HG02943 (cell line): Measurements from ENCODE around the gene PSMA4.
"Not testable (repeated sequence)": the region's sequence is repeated elsewhere in the genome, so short reads cannot be mapped to it uniquely, and the experiment has no call there.

Experiments
- ATAC-seq: cut with Tn5 transposase; IDR thresholded peaks from one replicate; pipeline ENCODE4 v1.9.1; 2021; ENCODE audit warnings: mild to moderate bottlenecking, low read depth, moderate library complexity; ENCODE audit not compliant: unreplicated experiment

Gene PSMA4

DNA sequence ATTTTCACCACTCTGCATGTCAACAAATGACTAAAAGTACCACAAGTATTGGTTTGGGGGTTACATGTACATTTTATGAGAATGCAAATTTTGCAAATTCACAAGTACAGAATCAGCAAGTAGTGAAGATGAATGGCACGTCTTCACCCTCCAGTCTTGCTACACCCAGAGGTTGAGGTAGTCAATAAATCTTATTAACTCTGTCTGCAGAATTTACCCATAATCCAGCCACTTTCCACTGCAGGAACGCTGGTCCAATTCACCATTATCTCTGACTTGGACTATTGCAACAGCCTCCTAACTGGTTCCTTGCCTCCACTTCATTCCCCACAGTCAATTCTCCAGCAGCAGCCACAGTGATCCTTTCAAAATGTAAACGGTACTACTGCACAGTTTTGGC lies 10.6 kb downstream of the PSMA4 start:
- no peak for ATAC-seq

- ATAC-seq = no peak
These were observed 11.7 kb downstream of the PSMA4 start for GRCh38 chr15:78551902-78552301.

GRCh38 chr15:78552597-78552996 lies 12.4 kb downstream of the PSMA4 start:
- ATAC-seq = no peak

- not testable (repeated sequence) for ATAC-seq
These were observed 20.0 kb downstream of the PSMA4 start for GRCh38 chr15:78560201-78560600.

- ATAC-seq = no peak
These were observed 21.2 kb downstream of the PSMA4 start for GRCh38 chr15:78561490-78561889.

DNA sequence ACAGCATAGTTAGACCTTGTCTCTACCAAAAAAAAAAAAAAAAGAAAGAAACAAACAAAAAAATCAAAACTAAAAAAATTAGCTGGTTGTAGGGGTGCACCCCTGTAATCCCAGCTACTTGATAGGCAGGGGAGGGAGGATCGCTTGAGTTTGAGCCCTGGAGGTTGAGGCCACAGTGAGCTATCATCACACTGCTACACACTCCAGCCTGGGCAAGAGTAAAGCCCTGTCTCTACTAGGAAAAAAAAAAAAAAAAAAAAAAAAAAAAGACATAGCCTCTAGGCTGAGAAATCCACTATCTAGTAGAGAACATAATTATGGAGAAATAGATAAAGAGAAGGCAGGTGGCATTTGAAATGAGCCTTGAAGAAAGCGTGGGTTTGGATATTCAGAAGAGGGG lies 22.8 kb downstream of the PSMA4 start:
- ATAC-seq = no peak

DNA sequence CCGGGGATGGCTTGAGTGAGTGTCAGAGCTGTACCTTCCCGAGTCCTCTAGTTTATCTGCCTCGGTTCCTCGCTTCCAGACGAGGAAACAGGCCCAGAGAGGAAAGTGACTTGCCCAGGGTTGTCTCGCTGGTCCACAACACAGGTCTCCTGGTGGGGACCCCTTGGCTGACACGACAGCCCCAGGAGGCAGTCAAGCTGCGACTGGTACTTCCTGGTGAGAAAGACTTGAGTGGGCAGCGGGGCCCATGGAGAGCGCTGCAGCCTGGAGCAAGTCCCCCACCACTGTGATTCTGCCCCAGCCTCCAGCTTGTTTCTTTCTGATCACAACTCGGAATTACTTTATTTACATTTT lies 24.5 kb downstream of the PSMA4 start:
- no peak for ATAC-seq

GRCh38 chr15:78565097-78565950 lies 25.1 kb downstream of the PSMA4 start, which contains the start of gene CHRNA5:
TSS of gene CHRNA5 (plus strand) at chr15:78565520. CDS start at chr15:78565720, 200 bp downstream.
- ATAC-seq = peak; percentile 64

DNA sequence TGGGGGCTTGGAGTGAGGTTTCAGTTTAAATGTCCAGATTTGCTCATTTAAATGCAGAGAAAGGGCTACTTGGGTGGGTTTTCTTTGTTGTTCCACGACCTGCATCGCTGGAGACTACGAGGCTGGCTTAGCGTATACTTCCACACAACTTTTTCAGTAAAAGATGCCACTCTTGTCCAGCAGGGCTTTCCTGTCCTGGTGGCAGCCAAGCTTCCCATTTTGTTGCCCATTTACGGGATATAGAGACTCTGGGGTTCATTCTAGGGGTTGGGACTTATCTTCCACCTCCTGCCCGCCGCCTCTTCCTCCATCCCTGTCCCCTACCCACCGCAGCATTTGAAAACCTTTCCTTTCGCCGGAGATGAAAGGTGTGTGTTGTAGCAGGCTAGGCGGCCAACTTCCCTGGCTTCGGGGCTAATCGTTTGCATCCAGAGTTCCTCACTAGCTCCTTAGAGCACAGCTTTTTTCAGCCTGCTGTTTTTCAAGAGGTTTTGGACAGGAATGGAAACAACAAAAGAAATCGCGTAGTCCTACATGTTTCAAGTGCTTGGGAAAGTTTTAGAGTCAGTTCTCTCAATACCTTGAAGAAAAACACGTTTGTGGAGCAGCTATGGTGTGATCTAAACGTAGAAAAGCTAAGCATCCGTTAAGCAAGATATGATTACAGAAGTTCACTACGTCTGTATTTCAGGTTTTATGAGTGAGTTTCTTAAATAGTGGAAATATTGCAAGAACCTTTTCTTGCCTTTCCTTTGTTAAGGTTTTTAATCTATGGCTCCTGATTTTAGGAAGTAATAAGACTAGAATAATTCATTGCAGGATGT lies 25.9 kb downstream of the PSMA4 start:
- peak; percentile 43 for ATAC-seq

- no peak for ATAC-seq
These were observed 27.3 kb downstream of the PSMA4 start for GRCh38 chr15:78567531-78567930.

- ATAC-seq = no peak
These were observed 30.5 kb downstream of the PSMA4 start for GRCh38 chr15:78570710-78571109.

DNA sequence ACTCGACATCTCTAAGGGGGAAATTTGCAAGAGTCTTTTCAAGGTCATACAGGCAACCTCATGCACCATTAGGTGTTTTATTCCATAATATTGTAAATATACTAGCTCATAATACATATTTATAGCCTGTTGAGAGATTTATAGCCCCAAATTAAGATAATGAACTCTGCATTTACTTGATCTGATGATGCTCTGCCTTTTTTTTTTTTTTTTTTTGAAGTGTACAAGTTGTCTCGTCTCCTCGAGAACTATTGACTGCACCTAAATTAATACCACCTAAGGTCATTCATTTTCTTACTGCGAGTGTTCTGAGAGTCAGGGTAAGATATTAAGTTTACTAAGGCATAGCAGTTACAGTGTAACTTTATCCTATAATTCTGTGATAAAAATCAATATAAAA lies 31.1 kb downstream of the PSMA4 start:
- ATAC-seq = no peak

DNA sequence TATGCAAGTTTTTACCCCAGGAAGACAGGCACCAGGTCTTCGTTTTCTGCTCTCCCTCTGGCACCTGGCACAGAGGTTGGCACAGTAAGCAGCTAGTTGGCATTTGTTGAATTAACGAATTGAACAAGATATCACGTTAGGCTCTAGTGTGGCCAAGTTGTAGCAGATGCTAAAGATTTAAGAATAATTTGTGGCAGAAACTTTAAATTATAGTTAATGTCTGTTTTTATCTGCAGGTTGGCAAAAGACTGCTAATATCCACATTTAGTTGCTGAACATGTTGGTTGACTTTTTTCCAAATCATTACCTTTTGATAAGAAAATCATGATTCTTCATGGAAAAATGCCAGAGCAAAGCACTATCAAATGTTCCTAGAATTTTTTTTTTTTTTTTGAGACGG lies 33.2 kb downstream of the PSMA4 start:
- ATAC-seq = no peak

DNA sequence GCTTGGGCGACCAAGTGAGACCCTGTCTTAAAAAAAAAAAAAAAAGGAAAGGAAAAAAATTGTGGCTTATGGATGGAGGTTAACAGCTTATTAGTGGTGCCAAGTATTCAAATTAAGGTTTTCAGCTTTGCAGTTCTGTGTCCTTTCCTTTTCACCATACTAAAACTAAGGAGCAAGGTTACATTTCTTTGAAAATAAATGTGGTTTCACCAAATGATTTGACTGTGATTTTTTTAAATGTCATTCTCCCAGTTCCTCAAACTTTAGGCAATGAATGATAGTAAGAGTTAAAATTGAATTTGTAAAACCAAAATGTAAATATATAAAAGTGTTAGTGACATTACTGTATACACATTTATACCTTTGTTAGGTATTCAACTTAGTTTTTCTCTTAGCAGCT lies 34.7 kb downstream of the PSMA4 start:
- ATAC-seq = no peak

DNA sequence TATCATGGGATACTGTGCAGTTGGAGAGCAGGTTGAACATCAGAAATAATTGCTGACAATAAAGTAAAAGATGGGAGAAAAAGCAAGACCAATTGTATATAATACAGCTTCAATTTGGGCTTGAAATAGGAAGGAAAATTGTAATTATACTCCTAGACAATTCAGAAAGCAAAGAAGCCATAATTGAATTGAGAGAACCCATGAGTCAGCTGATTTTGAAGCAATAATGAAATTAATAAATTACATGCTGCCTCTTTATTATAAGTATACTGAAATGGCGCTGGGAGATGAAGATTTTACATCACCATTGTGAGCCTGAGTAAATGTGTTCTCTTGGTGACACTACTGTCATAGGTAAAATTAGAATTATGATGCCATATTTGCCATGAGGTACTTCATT lies 57.3 kb downstream of the PSMA4 start:
- ATAC-seq = no peak

- no peak for ATAC-seq
These were observed 58.1 kb downstream of the PSMA4 start for GRCh38 chr15:78598348-78598747.

DNA sequence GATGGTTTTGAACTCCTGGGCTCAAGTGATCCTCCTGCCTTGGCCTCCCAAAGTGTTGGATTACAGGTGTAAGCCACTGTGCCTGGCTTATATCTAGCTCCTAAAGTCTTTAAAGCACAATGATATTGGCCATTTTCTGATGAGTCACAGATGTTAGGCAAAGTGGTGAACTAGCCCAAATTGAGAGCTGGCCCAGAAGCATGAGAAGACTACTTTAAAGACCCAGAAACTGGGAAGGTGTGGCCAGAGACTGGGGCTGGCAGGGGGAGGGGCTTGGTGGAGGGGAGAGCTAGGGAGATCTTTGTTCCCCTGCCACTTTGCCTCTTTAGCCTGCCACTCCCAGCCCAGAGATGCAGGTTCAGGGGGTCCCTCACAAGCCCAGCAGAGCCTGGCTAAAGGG lies 58.9 kb downstream of the PSMA4 start:
- no peak for ATAC-seq
